ENCODE results near the gene FRMD8.

GRCh38 chr11:65423516-65424204 is 37.2 kb downstream of the FRMD8 start:
- no peak for TF ChIP-seq CTCF (IDR thresholded peaks at IDR 0.05)
- no peak for TF ChIP-seq POLR2A (IDR thresholded peaks at IDR 0.05)
